MCF 10A (cell line): Measurements from ENCODE around the gene ULBP3. TPM values are rescaled to one million over a fixed set of nuclear protein-coding genes. Genes with fewer than 3 reads are reported as not detected.

ENCODE experiments used
- BruUV-seq: library from RNA; stranded (reverse); fragments of 400-500 nt; replicated peaks from 2 replicates; lab custom pipeline; 2021; lab: Mats Ljungman, UMichigan
- CTCF ChIA-PET: fragments of 300-600 bp; sonication (Branson Sonifier 250); formaldehyde crosslinking; extraction: SDS; loops from one replicate; lab custom pipeline; 2021; ENCODE audit warnings: antibody characterized with exemption, inconsistent platforms; lab: Yijun Ruan, JAX
- POLR2A ChIA-PET: fragments of 300-600, 350-650 bp; sonication (Branson Sonifier 250); formaldehyde crosslinking; extraction: SDS; loops from one replicate; lab custom pipeline; 2020; ENCODE audit warnings: antibody characterized with exemption, inconsistent platforms; lab: Yijun Ruan, JAX
- DNase-seq: peaks from one replicate; pipeline ENCODE4 v3.0.0-alpha.2; 2018; ENCODE audit not compliant: unreplicated experiment
- H3K27ac Mint-ChIP-seq: one replicate; pipeline ENCODE4 v1.8.0; 2022; ENCODE audit warnings: mild to moderate bottlenecking, low read depth, mixed read lengths; ENCODE audit not compliant: unreplicated experiment
- H3K27me3 Mint-ChIP-seq: one replicate; pipeline ENCODE4 v1.8.0; 2022; ENCODE audit warnings: mixed read lengths; ENCODE audit not compliant: insufficient read depth, unreplicated experiment
- H3K36me3 Mint-ChIP-seq: one replicate; pipeline ENCODE4 v1.8.0; 2022; ENCODE audit warnings: mild to moderate bottlenecking, moderate library complexity, mixed read lengths; ENCODE audit not compliant: insufficient read depth, unreplicated experiment
- H3K4me1 Mint-ChIP-seq: one replicate; pipeline ENCODE4 v1.8.0; 2022; ENCODE audit warnings: mixed read lengths; ENCODE audit not compliant: insufficient read depth, unreplicated experiment
- H3K4me3 Mint-ChIP-seq: one replicate; pipeline ENCODE4 v1.8.0; 2022; ENCODE audit warnings: mild to moderate bottlenecking, moderate library complexity, mixed read lengths; ENCODE audit not compliant: unreplicated experiment
- H3K9me3 Mint-ChIP-seq: one replicate; pipeline ENCODE4 v1.8.0; 2022; ENCODE audit warnings: mixed read lengths; ENCODE audit not compliant: unreplicated experiment
- CTCF ChIP-seq: fragments of 200-600 bp; IDR thresholded peaks from one replicate; pipeline ENCODE4 v1.8.0; 2022; ENCODE audit warnings: antibody characterized with exemption, mild to moderate bottlenecking; ENCODE audit not compliant: unreplicated experiment
- intact Hi-C: fragments of 100-400 bp; cut with micrococcal nuclease; formaldehyde crosslinking; loops from 2 replicates; pipeline ENCODE4 v1.14.1; 2022
- total RNA-seq: library from RNA; stranded (reverse); gene quantifications from 2 replicates; pipeline ENCODE4 v1.2.3, GENCODE V29; 2022

The ULBP3 gene
- total RNA-seq, 1 experiment from 2014 or later = 4.9 TPM

DNA sequence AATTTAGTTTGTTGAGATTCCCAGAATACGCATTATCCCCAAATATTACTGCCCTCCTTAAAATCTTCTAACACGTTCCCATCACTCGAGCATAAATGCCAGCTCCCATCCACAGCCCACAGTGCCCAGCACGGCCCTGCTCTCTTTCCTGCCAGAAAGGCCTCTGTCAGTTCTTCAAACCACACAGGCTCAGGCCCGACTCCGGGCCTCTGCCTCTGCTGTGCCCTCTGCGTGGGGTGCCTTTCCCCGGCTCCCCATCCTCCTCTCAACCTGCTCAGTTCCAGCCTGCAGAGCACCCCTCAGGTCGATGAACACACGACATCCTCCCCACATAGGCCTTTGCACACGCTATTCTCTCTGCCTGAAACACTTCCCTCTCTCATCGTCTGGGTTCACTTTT is 12.8 kb downstream of the ULBP3 start:
- DNase-seq = no peak
- no peak for TF ChIP-seq CTCF
- intact Hi-C loops = no loop called here
- BruUV-seq = no TSS peak
- Mint-ChIP-seq H3K27me3 (peaks cover 63% of the 10 kb centered on the region), H3K4me1 (no peaks in the 10 kb centered on the region), H3K36me3 (no peaks in the 10 kb centered on the region), H3K27ac (no peak overlapping the region), H3K9me3 (peaks cover 18% of the 10 kb centered on the region), H3K4me3 (no peak overlapping the region)
- ChIA-PET CTCF (interaction anchor here (1.5 kb wide), 1 partner anchor 339 kb away, joined by 5 read pairs; no protein-coding TSS in a partner anchor), POLR2A (no interaction called here)

GRCh38 chr6:150055131-150055530 is 13.8 kb downstream of the ULBP3 start:
- POLR2A ChIA-PET = interaction anchor here (0.6 to 0.7 kb wide), 2 partner anchors 16 to 107 kb away, joined by 3 read pairs; no protein-coding TSS in a partner anchor
- TF ChIP-seq CTCF = no peak
- DNase-seq = no peak
- CTCF ChIA-PET = interaction anchor here (0.6 to 1.5 kb wide), 3 partner anchors 15 to 1837 kb away, joined by 3 to 5 read pairs (median 5); no protein-coding TSS in a partner anchor
- intact Hi-C loops = no loop called here
- BruUV-seq = no TSS peak
- H3K4me3 Mint-ChIP-seq = no peak overlapping the region
- no peak overlapping the region for H3K27ac Mint-ChIP-seq
- H3K36me3 Mint-ChIP-seq = no peaks in the 10 kb centered on the region
- H3K27me3 Mint-ChIP-seq = peaks cover 63% of the 10 kb centered on the region
- H3K4me1 Mint-ChIP-seq = no peaks in the 10 kb centered on the region
- peaks cover 18% of the 10 kb centered on the region for H3K9me3 Mint-ChIP-seq

- no peak overlapping the region for H3K27ac Mint-ChIP-seq
- POLR2A ChIA-PET = interaction anchor here (0.9 kb wide), 1 partner anchor 15 kb away, joined by 3 read pairs; the partner anchor contains the start of gene ULBP3
- CTCF ChIA-PET = interaction anchor here (0.8 to 1.2 kb wide), 4 partner anchors 13 to 365 kb away, joined by 3 read pairs; no protein-coding TSS in a partner anchor
Observed at GRCh38 chr6:150053450-150053849, 15.5 kb downstream of the ULBP3 start.

GRCh38 chr6:150050846-150051245 is 18.1 kb downstream of the ULBP3 start:
- Mint-ChIP-seq H3K4me3 (no peak overlapping the region), H3K36me3 (no peaks in the 10 kb centered on the region), H3K27me3 (peaks cover 43% of the 10 kb centered on the region), H3K9me3 (peaks cover 18% of the 10 kb centered on the region), H3K27ac (no peak overlapping the region), H3K4me1 (no peaks in the 10 kb centered on the region)
- ChIA-PET POLR2A (no interaction called here), CTCF (interaction anchor here (0.7 to 1.0 kb wide), 2 partner anchors 12 to 25 kb away, joined by 3 to 5 read pairs; no protein-coding TSS in a partner anchor)
- intact Hi-C loops = no loop called here
- no TSS peak for BruUV-seq
- no peak for TF ChIP-seq CTCF
- no peak for DNase-seq

More at GRCh38 chr6:150053450-150053849, 15.5 kb downstream of the ULBP3 start:
- Mint-ChIP-seq H3K4me1 (no peaks in the 10 kb centered on the region), H3K36me3 (no peaks in the 10 kb centered on the region), H3K27me3 (peaks cover 57% of the 10 kb centered on the region), H3K9me3 (peaks cover 18% of the 10 kb centered on the region), H3K4me3 (no peak overlapping the region)
- no peak for DNase-seq
- TF ChIP-seq CTCF = no peak
- intact Hi-C loops = no loop called here
- BruUV-seq = no TSS peak
